GM18867 (cell line): ENCODE results near the gene SLC28A2.
"Not testable (repeated sequence)": the region's sequence is repeated elsewhere in the genome, so short reads cannot be mapped to it uniquely, and the experiment has no call there.

Experiments
- ATAC-seq: cut with Tn5 transposase; IDR thresholded peaks from one replicate; pipeline ENCODE4 v1.9.1; 2021; ENCODE audit warnings: mild to moderate bottlenecking, moderate library complexity; ENCODE audit not compliant: unreplicated experiment

Gene SLC28A2

DNA sequence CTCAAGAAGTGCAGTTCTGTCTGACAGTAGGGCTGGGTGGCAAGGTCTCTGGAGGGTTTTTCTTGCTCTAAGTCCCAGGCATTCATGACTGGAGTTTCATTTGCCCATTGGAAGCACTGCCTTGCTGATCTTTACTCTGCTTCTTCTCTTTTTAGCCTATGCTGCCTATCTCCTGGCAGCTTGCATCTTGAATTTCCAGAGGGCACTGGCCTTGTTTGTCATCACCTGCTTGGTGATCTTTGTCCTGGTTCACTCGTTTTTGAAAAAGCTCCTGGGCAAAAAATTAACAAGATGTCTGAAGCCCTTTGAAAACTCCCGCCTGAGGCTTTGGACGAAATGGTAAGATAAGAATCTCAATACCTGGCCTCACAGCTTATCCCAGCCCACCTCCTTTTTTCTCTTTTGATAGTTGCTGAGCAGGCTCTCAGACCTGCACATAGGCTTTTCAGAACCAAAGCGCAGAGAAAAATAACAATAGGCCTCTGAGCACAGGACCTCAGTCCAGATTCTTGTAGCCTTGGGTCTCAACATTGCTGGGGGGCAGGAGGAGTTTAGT, 10.9 kb downstream of the SLC28A2 start:
- no peak for ATAC-seq

DNA sequence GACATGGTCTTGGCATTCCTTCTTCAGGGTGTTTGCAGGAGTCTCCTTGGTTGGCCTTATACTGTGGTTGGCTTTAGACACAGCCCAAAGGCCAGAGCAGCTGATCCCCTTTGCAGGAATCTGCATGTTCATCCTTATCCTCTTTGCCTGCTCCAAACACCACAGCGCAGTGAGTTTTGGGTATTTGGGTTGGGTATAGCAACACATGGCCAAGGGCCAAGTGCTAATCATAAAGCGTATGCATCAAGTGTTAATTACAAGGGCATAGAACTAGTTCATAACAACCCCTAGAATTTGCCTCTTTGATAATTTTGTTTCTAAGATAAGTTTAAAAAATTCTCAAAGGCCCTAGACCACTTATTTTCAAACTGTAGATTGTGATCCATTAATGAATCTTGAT, 11.8 kb downstream of the SLC28A2 start:
- no peak for ATAC-seq

DNA sequence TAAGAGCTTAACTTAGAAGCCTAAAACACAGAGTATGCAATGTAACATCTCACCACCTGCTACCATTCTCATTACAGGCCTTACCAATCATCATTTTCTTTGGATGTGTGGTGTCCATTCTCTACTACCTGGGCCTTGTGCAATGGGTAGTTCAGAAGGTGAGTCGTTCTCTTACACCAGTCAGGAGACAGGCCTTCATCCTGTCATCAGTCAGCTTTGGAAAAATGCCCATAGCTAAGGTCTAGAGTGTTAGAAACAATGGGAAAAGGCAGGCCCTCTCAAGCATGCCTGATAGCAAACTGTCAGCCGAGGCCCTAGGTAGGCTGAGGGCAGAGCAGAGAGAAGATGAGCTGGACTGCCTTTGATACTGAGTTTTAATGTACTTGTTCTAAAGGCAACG, 13.5 kb downstream of the SLC28A2 start:
- ATAC-seq: no peak

DNA sequence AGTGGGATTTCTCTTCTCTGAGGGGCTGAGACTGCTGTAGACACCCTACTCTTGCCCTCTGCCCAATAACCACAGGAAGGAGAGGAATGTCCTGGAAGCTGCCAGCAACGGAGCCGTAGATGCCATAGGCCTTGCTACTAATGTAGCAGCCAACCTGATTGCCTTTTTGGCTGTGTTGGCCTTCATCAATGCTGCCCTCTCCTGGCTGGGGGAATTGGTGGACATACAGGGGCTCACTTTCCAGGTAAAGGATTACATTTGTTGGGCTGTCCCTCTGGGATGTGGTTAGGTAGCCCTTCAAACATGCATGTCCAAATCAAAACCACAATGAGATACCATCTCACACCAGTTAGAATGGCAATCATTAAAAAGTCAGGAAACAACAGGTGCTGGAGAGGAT, 16.1 kb downstream of the SLC28A2 start:
- ATAC-seq: no peak

DNA sequence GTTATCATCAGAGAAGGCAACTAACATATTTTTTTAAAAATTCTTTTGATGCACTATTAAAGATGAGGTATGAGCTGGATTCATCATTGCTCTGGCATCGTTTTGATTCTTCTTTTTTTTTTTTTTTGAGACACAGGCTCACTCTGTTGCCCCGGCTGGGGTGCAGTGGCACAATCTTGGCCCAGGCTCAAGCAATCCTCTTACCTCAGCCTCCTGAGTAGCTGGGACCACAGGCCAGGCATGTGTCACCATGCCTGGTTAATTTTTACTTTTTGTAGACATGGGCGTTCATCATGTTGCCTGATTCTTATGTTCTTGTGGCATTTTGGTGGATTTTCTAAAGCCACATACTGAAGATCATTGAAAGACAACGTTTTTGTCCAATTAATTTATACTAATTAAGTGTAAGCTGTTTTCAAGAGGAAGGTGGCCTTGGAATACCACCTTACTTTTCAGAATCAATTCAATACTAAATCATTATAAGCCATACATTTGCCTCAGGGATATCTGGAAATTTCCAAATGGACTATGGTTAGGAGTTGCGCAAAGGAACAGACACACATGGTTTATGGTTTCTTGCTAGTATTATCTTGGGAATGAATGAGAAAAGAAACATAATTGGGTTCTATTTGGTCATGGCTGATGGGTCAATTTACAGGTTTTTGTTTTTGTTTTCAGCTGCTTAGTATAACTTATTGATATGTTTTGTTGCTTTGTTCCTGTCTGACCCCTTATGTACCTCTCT, 22.8 kb downstream of the SLC28A2 start:
- no peak for ATAC-seq

DNA sequence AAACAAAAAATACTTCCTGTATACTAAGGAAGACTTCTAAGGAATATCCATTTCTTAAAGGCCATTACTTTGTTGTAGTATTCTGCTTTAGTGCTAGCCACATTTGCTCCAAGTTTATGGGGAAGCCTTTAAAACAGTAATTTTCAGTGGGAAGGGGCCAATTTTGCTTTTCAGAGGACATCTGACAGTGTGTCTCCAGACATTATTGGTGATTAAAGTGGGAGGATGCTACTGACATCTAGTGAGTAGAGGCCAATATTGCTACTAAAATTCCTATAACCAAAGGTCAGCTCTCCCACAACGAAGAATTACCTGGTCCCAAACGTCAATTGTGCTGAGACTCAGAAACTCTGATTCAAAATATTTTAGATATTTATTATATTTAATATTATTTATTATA, 24.8 kb downstream of the SLC28A2 start:
- no peak for ATAC-seq

DNA sequence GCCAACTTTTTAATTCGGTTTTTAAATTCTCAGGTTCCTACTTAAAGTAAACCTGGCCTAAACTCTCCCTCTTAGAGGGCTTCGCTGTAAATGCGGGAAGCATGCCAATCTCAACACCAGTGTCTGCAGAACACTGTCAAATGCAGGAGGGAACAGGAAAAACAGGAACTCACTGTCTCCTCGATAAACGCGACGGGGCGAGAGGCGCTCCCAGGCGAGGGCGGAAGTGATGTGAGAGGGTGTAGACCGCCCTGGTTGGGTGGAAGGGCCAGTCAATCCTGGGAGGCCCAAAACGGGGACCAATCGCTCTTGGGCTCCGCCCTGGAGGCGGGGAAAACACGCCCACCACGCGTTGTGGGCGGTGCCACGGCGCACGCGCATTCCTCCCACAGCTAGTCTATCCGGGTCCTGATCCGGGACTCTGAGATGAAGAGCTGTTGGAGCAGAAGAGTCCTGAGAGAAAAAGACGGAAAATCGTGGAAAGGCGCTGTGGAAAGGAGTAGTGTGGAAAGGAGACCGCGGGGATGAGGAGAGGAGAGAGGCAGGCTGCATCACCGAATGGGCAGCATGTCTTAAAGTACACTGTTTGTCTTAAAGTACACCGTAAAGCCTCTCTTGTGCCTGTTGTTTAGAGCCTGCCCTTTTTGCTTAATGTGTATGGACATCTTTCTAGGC, 27.1 kb downstream of the SLC28A2 start:
- ATAC-seq: peak; percentile 100

DNA sequence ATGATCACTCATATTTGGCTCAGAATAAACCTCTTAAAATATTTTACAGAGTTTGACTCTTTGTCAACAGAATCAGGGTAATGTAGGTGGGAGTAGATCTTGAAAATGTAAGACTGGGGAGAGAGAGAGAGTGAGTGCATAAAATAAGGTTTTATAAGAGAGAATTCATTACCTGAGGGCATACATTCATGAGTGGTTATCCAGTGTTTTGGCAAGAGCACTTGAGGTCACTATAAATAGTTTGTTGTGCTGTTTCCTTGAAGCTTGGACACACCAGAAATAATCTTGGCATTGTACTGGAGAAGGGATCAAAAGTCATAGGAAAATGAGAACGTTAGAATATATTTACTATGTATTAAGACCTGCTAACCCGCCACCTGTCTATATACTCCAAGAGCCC, 33.4 kb downstream of the SLC28A2 start:
- no peak for ATAC-seq

DNA sequence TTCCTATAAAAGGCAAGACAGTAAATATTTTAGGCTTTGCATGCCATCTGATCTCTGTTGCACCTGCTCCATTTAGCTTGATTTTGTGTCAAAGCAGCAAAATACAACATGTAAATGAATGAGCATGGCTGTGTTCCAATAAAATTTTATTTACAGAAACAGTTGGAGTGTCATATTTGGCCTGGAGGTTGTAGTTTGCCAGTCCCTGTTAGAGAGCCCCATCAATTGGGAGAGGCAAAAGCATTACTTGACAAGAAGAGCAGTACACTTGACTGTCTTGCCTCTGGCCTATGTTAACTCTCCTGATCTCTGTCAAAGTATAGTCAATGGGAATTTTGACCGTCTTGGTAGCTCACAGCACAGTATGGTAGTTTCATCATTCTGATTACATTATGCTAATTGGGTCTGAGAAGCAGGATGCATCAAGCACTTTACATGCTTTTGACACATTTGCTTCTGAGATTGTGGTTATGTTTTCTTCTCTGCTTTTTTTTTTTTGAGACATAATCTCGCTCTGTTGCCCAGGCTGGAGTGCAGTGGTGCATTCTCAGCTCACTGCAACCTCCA, 35.4 kb downstream of the SLC28A2 start:
- no peak for ATAC-seq

DNA sequence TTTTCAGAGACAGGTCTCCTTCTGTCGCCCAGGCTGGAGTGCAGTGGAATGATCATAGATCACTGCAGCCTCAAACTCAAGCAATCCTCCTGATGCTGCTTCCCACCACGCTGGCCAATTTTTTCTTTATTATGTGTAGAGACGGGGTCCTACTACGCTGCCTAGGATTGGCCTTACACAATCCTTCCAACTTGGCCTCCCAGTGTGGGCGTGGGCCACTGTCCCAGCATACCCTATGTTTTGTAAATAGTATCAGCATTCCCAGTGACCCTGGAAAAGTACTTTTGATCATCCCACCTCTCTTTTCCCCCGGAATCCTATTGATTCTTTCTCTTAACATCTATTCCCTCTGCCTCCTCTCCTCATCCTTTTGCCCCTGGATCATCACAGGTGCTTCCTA, 36.9 kb downstream of the SLC28A2 start:
- ATAC-seq: no peak

DNA sequence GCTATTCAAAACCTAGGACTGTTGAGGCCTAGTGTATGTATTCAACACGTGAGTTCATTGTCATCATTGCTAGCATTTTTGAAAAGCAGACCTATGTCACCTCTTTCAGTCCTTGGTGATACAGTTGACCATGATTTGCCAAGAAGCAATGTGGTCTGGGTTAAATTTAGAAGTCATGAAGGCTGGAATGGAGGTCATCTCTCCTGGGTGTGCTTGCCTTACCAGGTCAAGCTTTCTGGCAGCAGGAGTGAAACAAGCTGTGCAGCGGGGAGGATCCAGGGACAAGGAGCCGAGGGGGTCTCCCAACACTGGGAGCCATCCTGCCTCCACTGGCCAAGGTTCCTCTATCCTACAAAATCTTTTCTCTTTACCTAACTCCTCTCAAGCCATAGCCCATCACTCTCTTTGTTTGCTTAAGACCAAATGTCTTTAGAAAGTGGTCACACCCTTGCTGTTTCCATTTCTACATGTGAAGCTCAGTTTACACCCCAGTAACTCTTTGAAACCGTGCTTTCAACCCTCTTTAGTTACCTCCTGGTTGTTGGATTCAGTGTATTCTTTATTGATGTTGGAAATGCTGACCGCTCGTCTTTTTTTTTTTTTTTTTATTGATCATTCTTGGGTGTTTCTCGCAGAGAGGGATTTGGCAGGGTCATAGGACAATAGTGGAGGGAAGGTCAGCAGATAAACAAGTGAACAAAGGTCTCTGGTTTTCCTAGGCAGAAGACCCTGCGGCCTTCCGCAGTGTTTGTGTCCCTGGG, 40.0 kb downstream of the SLC28A2 start:
- no peak for ATAC-seq

DNA sequence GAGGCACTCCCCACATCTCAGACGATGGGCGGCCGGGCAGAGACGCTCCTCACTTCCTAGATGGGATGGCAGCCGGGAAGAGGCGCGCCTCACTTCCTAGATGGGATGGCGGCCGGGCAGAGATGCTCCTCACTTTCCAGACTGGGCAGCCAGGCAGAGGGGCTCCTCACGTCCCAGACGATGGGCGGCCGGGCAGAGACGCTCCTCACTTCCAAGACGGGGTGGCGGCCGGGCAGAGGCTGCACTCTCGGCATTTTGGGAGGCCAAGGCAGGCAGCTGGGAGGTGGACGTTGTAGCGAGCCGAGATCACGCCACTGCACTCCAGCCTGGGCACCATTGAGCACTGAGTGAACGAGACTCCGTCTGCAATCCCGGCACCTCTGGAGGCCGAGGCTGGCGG, 41.3 kb downstream of the SLC28A2 start:
- not testable (repeated sequence) for ATAC-seq

DNA sequence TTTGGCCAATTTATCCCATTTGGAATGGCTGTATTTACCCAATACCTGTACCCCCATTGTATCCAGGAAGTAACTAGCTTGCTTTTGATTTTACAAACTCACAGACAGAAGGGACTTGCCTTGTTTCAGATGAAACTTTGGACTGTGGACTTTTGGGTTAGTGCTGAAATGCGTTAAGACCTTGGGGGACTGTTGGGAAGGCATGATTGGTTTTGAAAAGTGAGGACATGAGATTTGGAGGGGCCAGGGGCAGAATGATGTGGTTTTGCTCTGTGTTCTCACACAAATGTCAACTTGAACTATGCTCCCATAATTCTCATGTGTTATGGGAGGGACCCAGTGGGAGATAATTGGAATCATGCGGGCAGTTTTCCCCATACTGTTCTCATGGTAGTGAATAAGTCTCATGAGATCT, 46.9 kb downstream of the SLC28A2 start:
- ATAC-seq: not testable (repeated sequence)

DNA sequence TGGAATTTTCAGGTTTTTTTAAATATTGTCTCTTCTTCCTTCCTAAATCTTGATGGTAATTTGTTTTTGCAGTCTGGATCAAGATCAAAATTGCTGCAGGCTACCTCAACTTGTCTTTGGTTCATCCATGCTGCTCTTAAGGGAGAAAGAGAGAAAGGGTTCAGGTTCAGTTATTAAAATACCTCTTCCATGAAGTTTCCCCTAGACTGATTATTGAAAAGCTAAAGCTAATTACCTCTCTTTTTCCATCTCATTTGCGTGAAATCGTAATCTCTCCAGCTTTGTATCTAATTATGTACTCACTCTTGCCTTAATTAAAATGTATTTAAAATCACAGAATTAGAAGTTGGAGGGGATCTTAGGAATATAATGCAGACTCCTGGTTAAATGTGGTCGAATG, 52.7 kb downstream of the SLC28A2 start:
- ATAC-seq: no peak

DNA sequence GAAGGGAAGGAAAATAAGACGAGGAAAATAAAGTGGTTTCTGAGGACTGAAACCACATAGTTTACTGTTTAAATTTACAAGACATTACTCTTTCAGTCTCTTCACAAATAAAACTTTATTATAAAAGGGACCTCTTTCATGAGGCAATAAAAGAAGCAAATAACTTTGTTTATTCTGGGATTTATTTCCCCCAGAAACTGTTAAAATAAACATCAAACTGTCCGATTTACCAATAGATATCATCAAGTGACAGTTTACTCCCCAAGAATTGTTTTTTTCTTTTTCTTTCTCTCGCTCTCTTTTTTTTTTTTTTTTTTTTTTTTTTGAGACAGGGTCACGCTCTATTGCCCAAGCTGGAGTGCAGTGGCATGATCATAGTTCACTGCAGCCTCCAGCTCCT, 54.1 kb downstream of the SLC28A2 start:
- no peak for ATAC-seq

DNA sequence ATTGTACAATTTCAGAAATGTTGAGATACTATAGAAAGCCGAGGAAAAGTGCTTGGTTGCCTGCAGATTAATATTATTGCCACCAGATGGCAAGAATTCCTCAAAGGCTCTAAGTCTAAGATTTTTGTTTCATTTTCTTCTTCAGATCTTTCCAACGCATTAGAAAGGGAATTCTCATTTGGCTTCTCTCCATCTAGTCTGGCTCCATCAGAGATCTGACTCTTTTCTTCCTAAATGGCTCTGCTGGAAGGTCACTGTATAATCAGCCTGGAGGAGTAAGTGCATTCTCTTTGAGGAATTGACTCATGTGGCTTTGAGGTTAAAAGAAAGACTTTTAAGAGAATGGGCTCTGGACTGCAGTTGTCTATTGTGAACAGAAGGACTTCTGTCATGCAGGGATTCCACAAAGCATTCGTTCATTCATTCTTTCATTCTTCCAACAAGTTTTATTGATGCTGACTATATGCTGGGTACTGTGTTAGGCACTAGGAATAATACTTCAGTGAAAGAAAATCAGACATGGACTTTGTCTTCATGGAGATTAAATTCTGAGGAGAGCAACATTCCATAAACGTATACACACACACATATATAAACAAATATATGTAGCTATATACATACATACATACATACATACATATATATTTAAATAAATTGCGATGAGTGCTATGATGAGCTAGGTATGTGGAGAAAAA, 55.3 kb downstream of the SLC28A2 start:
- no peak for ATAC-seq

DNA sequence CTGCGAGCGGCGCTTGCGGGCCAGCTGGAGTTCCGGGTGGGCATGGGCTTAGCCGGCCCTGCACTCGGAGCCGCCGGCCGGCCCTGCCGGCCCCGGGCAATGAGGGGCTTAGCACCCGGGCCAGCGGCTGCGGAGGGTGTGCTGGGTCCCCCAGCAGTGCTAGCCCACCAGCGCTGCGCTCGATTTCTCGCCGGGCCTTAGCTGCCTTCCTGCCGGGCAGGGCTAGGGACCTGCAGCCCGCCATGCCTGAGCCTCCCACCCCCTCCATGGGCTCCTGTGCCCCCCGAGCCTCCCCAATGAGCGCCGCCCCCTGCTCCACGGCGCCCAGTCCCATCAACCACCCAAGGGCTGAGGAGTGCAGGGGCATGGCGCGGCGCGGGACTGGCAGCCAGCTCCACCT, 62.1 kb downstream of the SLC28A2 start:
- not testable (repeated sequence) for ATAC-seq

DNA sequence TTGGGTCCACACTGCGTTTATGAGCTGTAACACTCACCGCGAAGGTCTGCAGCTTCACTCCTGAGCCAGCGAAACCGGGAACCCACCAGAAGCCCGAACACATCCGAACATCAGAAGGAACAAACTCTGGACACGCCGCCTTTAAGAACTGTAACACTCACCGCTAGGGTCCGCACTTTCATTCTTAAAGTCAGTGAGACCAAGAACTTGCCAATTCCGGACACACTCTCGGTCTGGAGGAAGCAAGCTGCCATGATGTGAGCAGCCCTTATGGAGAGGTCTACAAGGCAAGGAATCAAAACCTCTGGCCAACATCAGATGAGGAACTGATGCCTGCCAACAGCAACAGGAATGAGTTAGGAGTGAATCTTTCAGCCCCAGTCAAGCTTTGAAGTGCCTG, 62.9 kb downstream of the SLC28A2 start:
- ATAC-seq: peak; percentile 39

DNA sequence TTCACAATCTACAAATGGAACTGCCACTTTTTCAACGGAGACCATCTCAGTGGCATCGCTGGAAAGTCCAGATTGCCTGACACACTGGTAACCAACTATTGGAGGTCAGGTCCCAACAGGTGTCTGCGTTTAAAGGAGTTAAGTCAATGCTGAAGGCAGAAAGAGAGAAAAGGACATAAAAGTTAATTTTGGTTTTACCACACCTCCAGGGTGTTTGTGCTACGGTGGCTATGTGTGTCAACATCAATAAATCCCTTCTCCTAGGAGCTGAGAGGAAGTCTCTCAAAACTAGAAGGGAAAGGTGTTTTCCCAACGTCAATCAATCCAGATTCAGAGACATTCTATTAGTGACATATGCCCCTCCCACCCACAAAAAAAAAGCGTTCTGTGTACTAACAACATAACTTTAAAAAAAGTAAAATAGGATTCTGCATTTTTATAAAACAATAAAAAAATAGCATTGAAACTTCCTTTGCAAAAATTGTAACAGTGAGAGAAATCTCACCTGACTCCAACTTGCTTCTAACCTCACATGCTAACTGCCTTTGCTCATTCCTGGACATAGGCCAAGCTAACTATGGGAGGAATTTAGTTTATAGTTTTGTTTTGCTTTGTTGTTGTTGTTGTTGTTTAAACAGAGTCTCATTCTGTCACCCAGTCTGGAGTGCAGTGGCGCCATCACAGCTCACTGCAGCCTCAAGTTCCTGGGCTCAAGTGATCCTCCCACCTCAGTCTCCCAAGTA, 67.6 kb downstream of the SLC28A2 start:
- no peak for ATAC-seq
